NCI-H446 treated with DMSO at 0.1 percent for 48 hours (cell line): ENCODE measurements around the gene FUT7.
"Not testable (repeated sequence)": the region's sequence is repeated elsewhere in the genome, so short reads cannot be mapped to it uniquely, and the experiment has no call there.

Experiments
- DNase-seq: peaks from one replicate; lab custom pipeline; 2025; lab: John Stamatoyannopoulos, UW

Gene FUT7

GRCh38 chr9:137017791-137018497, 13.9 kb downstream of the FUT7 start:
- DNase-seq, result no peak

- DNase-seq, result no peak
These were observed 14.8 kb downstream of the FUT7 start for GRCh38 chr9:137017071-137017470.

GRCh38 chr9:137016436-137016835, 15.5 kb downstream of the FUT7 start:
- no peak for DNase-seq

GRCh38 chr9:137015976-137016375, 15.9 kb downstream of the FUT7 start:
- no peak for DNase-seq

GRCh38 chr9:137015540-137015930, 16.4 kb downstream of the FUT7 start:
- DNase-seq, result no peak

- DNase-seq, result no peak
These were observed 16.9 kb downstream of the FUT7 start for GRCh38 chr9:137014776-137015539.

- DNase-seq, result no peak
These were observed 17.7 kb downstream of the FUT7 start for GRCh38 chr9:137014166-137014565.

- DNase-seq, result no peak
These were observed 18.3 kb downstream of the FUT7 start for GRCh38 chr9:137013571-137013940.

- DNase-seq, result no peak
These were observed 19.0 kb downstream of the FUT7 start for GRCh38 chr9:137012694-137013570.

- no peak for DNase-seq
These were observed 19.8 kb downstream of the FUT7 start for GRCh38 chr9:137011907-137012675.

- no peak for DNase-seq
These were observed 20.7 kb downstream of the FUT7 start for GRCh38 chr9:137011156-137011555.

GRCh38 chr9:137009938-137010732, 21.8 kb downstream of the FUT7 start:
- no peak for DNase-seq

- DNase-seq, result no peak
These were observed 22.7 kb downstream of the FUT7 start for GRCh38 chr9:137009217-137009616.

- no peak for DNase-seq
These were observed 23.6 kb downstream of the FUT7 start for GRCh38 chr9:137008312-137008711.

GRCh38 chr9:137007816-137008270, 24.0 kb downstream of the FUT7 start:
- DNase-seq, result no peak

GRCh38 chr9:137007108-137007815, 24.6 kb downstream of the FUT7 start:
- no peak for DNase-seq

GRCh38 chr9:137006116-137007003, 25.5 kb downstream of the FUT7 start:
- no peak for DNase-seq

GRCh38 chr9:137004285-137004684, 27.6 kb downstream of the FUT7 start:
- DNase-seq, result not testable (repeated sequence)

- no peak for DNase-seq
These were observed 29.2 kb downstream of the FUT7 start for GRCh38 chr9:137002646-137003041.
